A673 (cell line): Measurements from ENCODE around the gene PRAF2.

Experiments
- CTCF ChIP-seq: fragments of 300-800, 200-600 bp; sonication (generic); conservative IDR thresholded peaks from 2 replicates; pipeline ENCODE4 v1.5.1; 2017; ENCODE audit warnings: low read depth, mild to moderate bottlenecking, antibody characterized with exemption, low read length, moderate library complexity, mixed read lengths
- EZH2 ChIP-seq: fragments of 200-600 bp; sonication (generic); IDR thresholded peaks from 2 replicates; pipeline ENCODE4 v1.6.1; 2017; ENCODE audit warnings: borderline replicate concordance, low read depth, mild to moderate bottlenecking, mixed read lengths, antibody characterized with exemption, low read length; ENCODE audit not compliant: poor library complexity, severe bottlenecking

GRCh38 chrX:49075347-49075746, 1.5 kb upstream of the PRAF2 start:
- no peak for TF ChIP-seq CTCF
- no peak for TF ChIP-seq EZH2
